Nasal cavity respiratory epithelium epithelial cell of viscerocranial mucosa (primary cell): Measurements from ENCODE around the gene PROX2. TPM values are rescaled to one million over a fixed set of nuclear protein-coding genes. Genes with fewer than 3 reads are reported as not detected.

ENCODE experiments used
- total RNA-seq: library from RNA; depleted of rRNA; stranded (reverse); fragments of >200 nt; gene quantifications from 2 replicates; pipeline ENCODE4 v1.2.3, GENCODE V29; 2014

Gene PROX2, protein sequence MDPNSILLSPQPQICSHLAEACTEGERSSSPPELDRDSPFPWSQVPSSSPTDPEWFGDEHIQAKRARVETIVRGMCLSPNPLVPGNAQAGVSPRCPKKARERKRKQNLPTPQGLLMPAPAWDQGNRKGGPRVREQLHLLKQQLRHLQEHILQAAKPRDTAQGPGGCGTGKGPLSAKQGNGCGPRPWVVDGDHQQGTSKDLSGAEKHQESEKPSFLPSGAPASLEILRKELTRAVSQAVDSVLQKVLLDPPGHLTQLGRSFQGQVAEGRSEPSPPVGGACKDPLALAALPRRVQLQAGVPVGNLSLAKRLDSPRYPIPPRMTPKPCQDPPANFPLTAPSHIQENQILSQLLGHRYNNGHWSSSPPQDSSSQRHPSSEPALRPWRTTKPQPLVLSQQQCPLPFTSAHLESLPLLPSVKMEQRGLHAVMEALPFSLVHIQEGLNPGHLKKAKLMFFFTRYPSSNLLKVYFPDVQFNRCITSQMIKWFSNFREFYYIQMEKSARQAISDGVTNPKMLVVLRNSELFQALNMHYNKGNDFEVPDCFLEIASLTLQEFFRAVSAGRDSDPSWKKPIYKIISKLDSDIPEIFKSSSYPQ
- total RNA-seq, result not detected in 2 replicates

DNA sequence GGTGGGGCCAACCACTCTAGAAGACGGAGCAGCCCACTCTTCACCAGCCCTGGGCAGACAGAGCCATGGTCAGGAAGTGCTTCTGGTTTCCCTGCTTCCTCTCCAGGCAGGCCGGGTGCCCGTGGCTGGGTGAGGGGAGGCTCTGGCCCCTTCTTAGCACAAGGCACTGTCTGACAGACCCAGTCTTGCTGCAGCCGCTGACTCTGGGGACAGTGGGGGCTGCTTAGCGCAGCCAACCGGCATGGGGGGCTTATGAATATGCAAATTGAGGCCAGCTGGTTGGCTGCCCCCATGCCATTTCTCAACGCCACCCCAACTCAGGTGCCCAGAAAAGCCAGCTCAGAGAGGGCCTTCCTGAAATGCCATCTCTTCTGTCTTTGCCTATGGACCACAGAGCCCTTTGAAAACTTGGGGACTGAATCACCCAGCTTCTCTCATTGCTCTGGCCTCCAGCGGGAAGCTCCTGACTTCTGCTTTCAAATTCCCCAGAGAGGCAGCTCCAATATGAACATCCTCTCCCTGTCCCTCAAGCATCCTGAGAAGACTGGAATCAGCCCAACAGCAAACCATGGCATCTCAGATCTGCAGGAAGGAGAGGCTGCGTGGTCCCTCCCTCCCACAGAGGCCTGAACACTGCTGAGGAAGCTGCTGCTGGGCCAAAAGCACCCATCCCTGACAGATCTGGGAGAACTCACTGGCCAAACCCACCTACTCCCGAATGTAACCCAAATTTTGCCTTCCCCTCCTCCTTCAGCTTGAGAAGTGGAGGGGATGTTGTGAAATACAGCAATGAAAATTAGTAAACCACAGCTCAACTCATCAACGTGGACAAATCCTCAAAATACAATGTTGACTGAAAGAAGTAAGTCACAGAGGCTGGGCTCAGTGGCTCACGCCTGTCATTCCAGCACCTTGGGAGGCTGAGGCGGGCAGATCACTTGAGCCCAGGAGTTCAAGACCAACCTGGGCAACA is at the start of gene PROX2:
TSS of gene PROX2 (minus strand) at position 205 of the 973 bp plus-strand sequence. CDS start 12,311 bp downstream, outside the sequence.

DNA sequence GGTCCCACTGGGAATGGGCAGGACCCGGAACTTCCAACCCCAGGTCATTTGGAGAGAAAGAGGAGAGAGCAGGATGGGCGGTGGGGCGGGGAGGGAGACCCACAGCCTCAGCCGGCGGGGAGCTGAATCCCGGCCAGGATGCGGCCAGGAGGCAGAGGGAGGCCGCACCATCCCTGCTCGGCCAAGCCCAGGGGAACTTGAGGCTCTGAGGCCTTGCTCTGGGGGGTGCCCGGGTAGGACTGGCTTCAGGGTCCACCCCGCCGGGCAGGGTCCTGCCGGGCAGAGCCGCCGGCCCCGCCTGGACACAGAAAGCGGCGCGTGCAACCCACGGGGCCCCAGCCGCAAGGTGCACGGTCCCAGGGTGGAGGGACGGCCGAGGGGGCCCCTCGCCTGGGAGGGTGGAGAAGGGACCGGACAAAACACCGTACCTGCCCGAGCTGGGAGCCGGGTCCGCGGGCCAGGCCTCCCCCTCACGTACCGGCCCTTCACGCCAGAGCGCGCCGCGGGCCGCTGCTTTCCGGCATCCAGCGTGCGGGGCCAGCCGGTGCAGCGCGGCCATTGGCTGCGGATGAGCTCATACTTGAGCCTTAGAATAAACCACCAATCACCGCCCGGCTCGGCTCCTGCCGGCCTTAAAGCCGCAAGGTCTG is 46.9 kb upstream of the PROX2 start, which contains the start of gene RPS6KL1:
TSS of gene RPS6KL1 (minus strand) at position 509 of the 650 bp plus-strand sequence. CDS start 1,719 bp downstream, outside the sequence.

DNA sequence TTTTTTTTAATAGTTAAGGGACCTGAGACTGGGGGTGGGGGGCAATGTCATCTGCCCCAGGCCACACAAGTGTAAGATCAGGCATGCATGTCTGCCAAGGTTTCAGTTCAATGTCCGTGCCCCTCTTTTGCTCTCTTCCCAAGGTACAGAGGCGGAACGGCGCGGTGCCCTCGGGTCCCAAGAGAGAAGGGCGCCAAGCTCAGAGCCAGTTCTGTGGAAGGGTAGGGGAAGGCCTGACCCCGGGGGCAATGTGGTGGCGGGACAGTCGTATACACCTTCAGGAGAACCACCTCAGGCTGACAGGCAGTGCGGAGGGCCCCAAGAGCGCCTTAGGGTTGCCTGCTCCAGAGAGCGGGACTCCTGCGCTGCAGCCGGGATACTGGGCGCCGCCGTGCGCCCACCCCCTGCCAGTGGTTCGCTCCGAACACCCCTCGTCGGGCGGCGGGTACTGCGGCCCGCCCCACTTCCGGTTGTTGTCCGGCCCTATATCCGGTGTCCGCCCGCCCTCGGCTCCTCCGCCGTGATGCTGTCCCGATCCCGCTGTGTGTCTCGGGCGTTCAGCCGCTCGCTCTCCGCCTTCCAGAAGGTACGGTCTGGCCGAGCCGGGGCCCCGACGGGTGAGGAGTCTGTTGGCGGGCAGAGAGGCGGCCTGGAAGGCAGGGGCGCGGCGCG is 5.6 kb upstream of the PROX2 start, which contains the start of gene DLST:
TSS of gene DLST (plus strand) at position 486 of the 672 bp plus-strand sequence. CDS start at position 524, 38 bp downstream.

Other genes with a start within 250 kb of the PROX2 start
- gene AREL1, start 163.1 kb downstream of the PROX2 start, total RNA-seq, result 25.6 and 36.7 TPM in 2 replicates
- 26.0 and 60.2 TPM in 2 replicates for gene FCF1, start 163.0 kb downstream of the PROX2 start, total RNA-seq
- gene YLPM1, start 112.8 kb downstream of the PROX2 start, total RNA-seq, result 11.6 and 52.0 TPM in 2 replicates
- gene DLST, start 5.8 kb upstream of the PROX2 start, total RNA-seq, result 58.8 and 81.3 TPM in 2 replicates
- gene RPS6KL1, start 47.1 kb upstream of the PROX2 start, total RNA-seq, result 0.43 and 9.6 TPM in 2 replicates
- gene PGF, start 79.5 kb upstream of the PROX2 start, total RNA-seq, result 41.9 and 45.8 TPM in 2 replicates
- gene EIF2B2, start 126.8 kb upstream of the PROX2 start, total RNA-seq, result 64.3 and 69.4 TPM in 2 replicates
- gene MLH3, start 175.3 kb upstream of the PROX2 start, total RNA-seq, result 20.6 and 24.6 TPM in 2 replicates
- 4.6 and 6.8 TPM in 2 replicates for gene ACYP1, start 187.9 kb upstream of the PROX2 start, total RNA-seq
- 0.68 and 0.71 TPM in 2 replicates for gene ZC2HC1C, start 193.5 kb upstream of the PROX2 start, total RNA-seq